Measurements from ENCODE around the gene PPP2R2D. TPM values are rescaled to one million over a fixed set of nuclear protein-coding genes. Genes with fewer than 3 reads are reported as not detected.

Gene PPP2R2D
- total RNA-seq, 2 donors from 2014 or later: 35.5 to 37.5 TPM

- no peak overlapping the region for H3K4me3 Mint-ChIP-seq
- 67 to 73% methylated on average over 6 to 8 of the region's 8 CpGs for WGBS, 2 experiments (ENCODE audit: insufficient coverage in 1 of 2, insufficient read length in 1 of 2)
- H3K9me3 Mint-ChIP-seq: peaks cover 6% of the 10 kb centered on the region
- no peak for TF ChIP-seq CTCF (conservative IDR thresholded peaks at IDR 0.05)
- H3K36me3 Mint-ChIP-seq (ENCODE audit: low read depth): peaks cover 36% of the 10 kb centered on the region
- no peaks in the 10 kb centered on the region for H3K9me3 ChIP-seq (ENCODE audit: control insufficient read depth, low read length)
- H3K27me3 ChIP-seq (ENCODE audit: control insufficient read depth, insufficient read depth, low read length, poor library complexity, severe bottlenecking): no peaks in the 10 kb centered on the region
- no peak overlapping the region for H3K9ac ChIP-seq (ENCODE audit: extremely low read depth, low read length, poor library complexity, severe bottlenecking)
- no peak overlapping the region for H3K27ac ChIP-seq (ENCODE audit: low read depth, low read length)
- peaks cover 7% of the 10 kb centered on the region for H3K4me1 ChIP-seq (ENCODE audit: control insufficient read depth, insufficient read depth, low read length)
- H3K4me3 ChIP-seq (ENCODE audit: low read length): no peak overlapping the region
- H3K27ac Mint-ChIP-seq: peak overlapping the region; percentile 48
- peak; percentile 78 for DNase-seq
- H3K36me3 ChIP-seq (ENCODE audit: control insufficient read depth, insufficient read depth, low read length): peaks cover 55% of the 10 kb centered on the region
- H3K27me3 Mint-ChIP-seq (ENCODE audit: insufficient read depth): no peaks in the 10 kb centered on the region
- peaks cover 26% of the 10 kb centered on the region for H3K4me1 Mint-ChIP-seq
Observed at GRCh38 chr10:131934769-131935168, 34.0 kb downstream of the PPP2R2D start.

- Histone ChIP-seq H3K9ac (ENCODE audit: extremely low read depth, low read length, poor library complexity, severe bottlenecking) (no peak overlapping the region), H3K27ac (ENCODE audit: low read depth, low read length) (no peak overlapping the region), H3K27me3 (ENCODE audit: control insufficient read depth, insufficient read depth, low read length, poor library complexity, severe bottlenecking) (no peaks in the 10 kb centered on the region), H3K36me3 (ENCODE audit: control insufficient read depth, insufficient read depth, low read length) (peaks cover 55% of the 10 kb centered on the region), H3K4me1 (ENCODE audit: control insufficient read depth, insufficient read depth, low read length) (peaks cover 7% of the 10 kb centered on the region), H3K9me3 (ENCODE audit: control insufficient read depth, low read length) (no peaks in the 10 kb centered on the region), H3K4me3 (ENCODE audit: low read length) (no peak overlapping the region)
- WGBS, 2 experiments (ENCODE audit: insufficient coverage in 1 of 2, insufficient read length in 1 of 2): 89 to 100% methylated on average over 1 of the region's 1 CpG
- H3K27me3 Mint-ChIP-seq (ENCODE audit: insufficient read depth): no peaks in the 10 kb centered on the region
- H3K36me3 Mint-ChIP-seq (ENCODE audit: low read depth): peaks cover 41% of the 10 kb centered on the region
- no peak overlapping the region for H3K27ac Mint-ChIP-seq
- H3K4me3 Mint-ChIP-seq: no peak overlapping the region
- H3K4me1 Mint-ChIP-seq: peaks cover 21% of the 10 kb centered on the region
- TF ChIP-seq CTCF (conservative IDR thresholded peaks at IDR 0.05): no peak
- H3K9me3 Mint-ChIP-seq: peaks cover 6% of the 10 kb centered on the region
- no peak for DNase-seq
Observed at GRCh38 chr10:131935260-131935659, 34.5 kb downstream of the PPP2R2D start.

- no peak overlapping the region for H3K27ac ChIP-seq (ENCODE audit: low read depth, low read length)
- H3K27me3 Mint-ChIP-seq (ENCODE audit: insufficient read depth): no peaks in the 10 kb centered on the region
- 95 to 96% methylated on average over 7 to 8 of the region's 9 CpGs for WGBS, 2 experiments (ENCODE audit: insufficient coverage in 1 of 2, insufficient read length in 1 of 2)
Observed at GRCh38 chr10:131936294-131936693, 35.5 kb downstream of the PPP2R2D start.

More at GRCh38 chr10:131936294-131936693, 35.5 kb downstream of the PPP2R2D start:
- TF ChIP-seq CTCF (conservative IDR thresholded peaks at IDR 0.05): no peak
- Mint-ChIP-seq H3K4me1 (peaks cover 14% of the 10 kb centered on the region), H3K9me3 (peaks cover 6% of the 10 kb centered on the region), H3K36me3 (ENCODE audit: low read depth) (peaks cover 51% of the 10 kb centered on the region), H3K4me3 (no peak overlapping the region), H3K27ac (no peak overlapping the region)
- H3K9ac ChIP-seq (ENCODE audit: extremely low read depth, low read length, poor library complexity, severe bottlenecking): no peak overlapping the region
- no peak for DNase-seq
- no peaks in the 10 kb centered on the region for H3K27me3 ChIP-seq (ENCODE audit: control insufficient read depth, insufficient read depth, low read length, poor library complexity, severe bottlenecking)
- H3K4me1 ChIP-seq (ENCODE audit: control insufficient read depth, insufficient read depth, low read length): peaks cover 7% of the 10 kb centered on the region
- H3K36me3 ChIP-seq (ENCODE audit: control insufficient read depth, insufficient read depth, low read length): peaks cover 63% of the 10 kb centered on the region
- no peaks in the 10 kb centered on the region for H3K9me3 ChIP-seq (ENCODE audit: control insufficient read depth, low read length)
- no peak overlapping the region for H3K4me3 ChIP-seq (ENCODE audit: low read length)

Data from endodermal cell (in vitro differentiated cells).